GM23248 (cell line): ENCODE measurements around the gene FAM227A. TPM values are rescaled to one million over a fixed set of nuclear protein-coding genes. Genes with fewer than 3 reads are reported as not detected.

ENCODE experiments used
- DNase-seq: peaks from one replicate; pipeline ENCODE4 v3.0.0-alpha.2; 2015
- H2AFZ ChIP-seq: fragments of 200-600 bp; sonication (generic); 2 replicates; pipeline ENCODE4 v1.6.1; 2016; ENCODE audit warnings: antibody characterized with exemption
- H3F3A ChIP-seq: fragments of 200-600 bp; sonication (generic); 2 replicates; pipeline ENCODE4 v1.6.1; 2016; ENCODE audit warnings: mild to moderate bottlenecking, antibody characterized with exemption, mixed run types; ENCODE audit not compliant: insufficient read depth
- H3K27ac ChIP-seq: fragments of 200-600 bp; sonication (generic); 2 replicates; pipeline ENCODE4 v1.5.1; 2016; ENCODE audit warnings: mild to moderate bottlenecking
- H3K27me3 ChIP-seq: fragments of 200-600 bp; sonication (generic); replicated peaks from 2 replicates; pipeline ENCODE4 v1.6.1; 2016; ENCODE audit warnings: mild to moderate bottlenecking; ENCODE audit not compliant: insufficient read depth
- H3K36me3 ChIP-seq: fragments of 200-600 bp; sonication (generic); 2 replicates; pipeline ENCODE4 v1.6.1; 2016; ENCODE audit warnings: low read depth, mild to moderate bottlenecking
- H3K4me1 ChIP-seq: fragments of 200-600 bp; sonication (generic); 2 replicates; pipeline ENCODE4 v1.6.1; 2016; ENCODE audit warnings: mild to moderate bottlenecking; ENCODE audit not compliant: insufficient read depth
- H3K4me2 ChIP-seq: fragments of 200-600 bp; sonication (generic); one replicate; pipeline ENCODE4 v1.6.1; 2016; ENCODE audit warnings: mild to moderate bottlenecking; ENCODE audit not compliant: unreplicated experiment
- H3K4me3 ChIP-seq: fragments of 200-600 bp; sonication (generic); 2 replicates; pipeline ENCODE4 v1.5.1; 2016; ENCODE audit warnings: mild to moderate bottlenecking
- H3K79me2 ChIP-seq: fragments of 200-600 bp; sonication (generic); 2 replicates; pipeline ENCODE4 v1.6.1; 2016; ENCODE audit warnings: mild to moderate bottlenecking; ENCODE audit not compliant: insufficient read depth
- H3K9ac ChIP-seq: fragments of 200-600 bp; sonication (generic); 2 replicates; pipeline ENCODE4 v1.6.1; 2016; ENCODE audit warnings: mild to moderate bottlenecking
- H3K9me2 ChIP-seq: fragments of 200-600 bp; sonication (generic); 2 replicates; pipeline ENCODE4 v1.6.1; 2016; ENCODE audit warnings: mixed run types, mild to moderate bottlenecking, moderate library complexity; ENCODE audit not compliant: insufficient read depth
- H3K9me3 ChIP-seq: fragments of 200-600 bp; sonication (generic); one replicate; pipeline ENCODE4 v1.6.1; 2017; ENCODE audit warnings: low read depth
- H4K20me1 ChIP-seq: fragments of 200-600 bp; sonication (generic); 2 replicates; pipeline ENCODE4 v1.6.0; 2016; ENCODE audit not compliant: insufficient read depth
- EZH2 ChIP-seq: fragments of 200-600 bp; sonication (generic); IDR thresholded peaks from 2 replicates; pipeline ENCODE4 v1.6.1; 2018; ENCODE audit warnings: antibody characterized with exemption, mild to moderate bottlenecking; ENCODE audit not compliant: insufficient read depth, poor library complexity, severe bottlenecking
- EZH2phosphoT487 ChIP-seq: fragments of 200-600 bp; sonication (generic); IDR thresholded peaks from 2 replicates; pipeline ENCODE4 v1.6.1; 2018; ENCODE audit warnings: antibody characterized with exemption, moderate library complexity, mild to moderate bottlenecking, low read depth; ENCODE audit not compliant: insufficient read depth
- WGBS, 2 experiments: methylation state at CpG; one replicate each; pipeline ENCODE4 v1.1.6; 2015 to 2017; ENCODE audit warnings: low lambda C conversion rate in 2 of 2, low coverage in 1 of 2; ENCODE audit errors: missing lambda C conversion rate in 2 of 2; 5-methylcytosine and 5-hydroxymethylcytosine counted together
- in situ Hi-C: fragments of 300-500 bp; cut with MboI; formaldehyde crosslinking; loops from 2 replicates; pipeline ENCODE4 v1.15.0; 2020
- polyA plus RNA-seq: library from polyadenylated mRNA; unstranded; fragments of >200 nt; fragmentation: Nextera tagmentation; extraction: Ambion mirVana; gene quantifications from 2 replicates; pipeline ENCODE4 v1.2.1, GENCODE V29; 2016
- total RNA-seq: library from RNA; depleted of rRNA; stranded (reverse); fragments of >200 nt; shearing (Covaris generic); gene quantifications from 2 replicates; pipeline ENCODE4 v1.2.3, GENCODE V29; 2014

FAM227A gene
- total and polyA plus RNA-seq, 2 experiments from 2014 or later, result 0.93 to 2.1 TPM

GRCh38 chr22:38700789-38701628 lies 44.8 kb upstream of the FAM227A start, which contains the start of gene JOSD1:
Gene JOSD1 (minus strand): TSS chr22:38700943. CDS start chr22:38699987, 956 bp downstream.
- TF ChIP-seq EZH2phosphoT487 (no peak), EZH2 (no peak)
- H3K27me3 ChIP-seq, result no peaks in the 10 kb centered on the region
- H3K4me3 ChIP-seq, result peak within 1 kb of the TSS; percentile 87
- H3K9me3 ChIP-seq, result no peaks in the 10 kb centered on the region
- H3K9me2 ChIP-seq, result no peaks in the 10 kb centered on the region
- peak; percentile 96 for DNase-seq
- H3F3A ChIP-seq, result peaks cover 46% of the 10 kb centered on the region
- peak within 1 kb of the TSS; percentile 97 for H3K27ac ChIP-seq
- H2AFZ ChIP-seq, result peak within 1 kb of the TSS; percentile 72
- H3K4me1 ChIP-seq, result peaks cover 42% of the 10 kb centered on the region
- H3K36me3 ChIP-seq, result no peaks in the 10 kb centered on the region
- in situ Hi-C loops, result no loop called here
- H3K4me2 ChIP-seq, result peak within 1 kb of the TSS; percentile 95
- no peaks in the 10 kb centered on the region for H4K20me1 ChIP-seq
- 1% methylated on average over 65 to 84 of the region's 94 CpGs for WGBS, 2 experiments
- peak within 1 kb of the TSS; percentile 99 for H3K9ac ChIP-seq
- H3K79me2 ChIP-seq, result peaks cover 42% of the 10 kb centered on the region

GRCh38 chr22:38700270-38700788 lies 44.1 kb upstream of the FAM227A start:
- no peak for TF ChIP-seq EZH2
- TF ChIP-seq EZH2phosphoT487, result no peak
- Histone ChIP-seq H4K20me1 (no peaks in the 10 kb centered on the region), H3K9ac (peak overlapping the region; percentile 99), H3F3A (peaks cover 48% of the 10 kb centered on the region), H3K9me3 (no peaks in the 10 kb centered on the region), H2AFZ (peak overlapping the region; percentile 36), H3K27me3 (no peaks in the 10 kb centered on the region), H3K79me2 (peaks cover 47% of the 10 kb centered on the region), H3K9me2 (no peaks in the 10 kb centered on the region), H3K36me3 (no peaks in the 10 kb centered on the region), H3K4me1 (peaks cover 43% of the 10 kb centered on the region), H3K27ac (peak overlapping the region; percentile 97), H3K4me3 (peak overlapping the region; percentile 87), H3K4me2 (peak overlapping the region; percentile 95)
- peak; percentile 82 for DNase-seq
- in situ Hi-C loops, result no loop called here
- WGBS, 2 experiments, result 1 to 2% methylated on average over 33 to 54 of the region's 57 CpGs

- peak; percentile 83 for DNase-seq
- no peaks in the 10 kb centered on the region for H3K27me3 ChIP-seq
- H3K9me3 ChIP-seq, result no peaks in the 10 kb centered on the region
- 0 out of 2 replicates have a peak overlapping the region, but pooled peaks have one; percentile 36 for H2AFZ ChIP-seq
- peaks cover 53% of the 10 kb centered on the region for H3K79me2 ChIP-seq
- peak overlapping the region; percentile 95 for H3K4me2 ChIP-seq
- peaks cover 45% of the 10 kb centered on the region for H3F3A ChIP-seq
- no peaks in the 10 kb centered on the region for H4K20me1 ChIP-seq
- H3K4me1 ChIP-seq, result peaks cover 45% of the 10 kb centered on the region
- H3K27ac ChIP-seq, result peak overlapping the region; percentile 97
- no peaks in the 10 kb centered on the region for H3K9me2 ChIP-seq
- peak overlapping the region; percentile 87 for H3K4me3 ChIP-seq
- WGBS, 2 experiments, result 0 to 5% methylated on average over 6 of the region's 6 CpGs
- TF ChIP-seq EZH2phosphoT487 (no peak), EZH2 (no peak)
- in situ Hi-C loops, result no loop called here
- no peaks in the 10 kb centered on the region for H3K36me3 ChIP-seq
- peak overlapping the region; percentile 99 for H3K9ac ChIP-seq
These were observed 43.6 kb upstream of the FAM227A start for GRCh38 chr22:38699784-38700183.

GRCh38 chr22:38699143-38699542 lies 43.0 kb upstream of the FAM227A start:
- WGBS, 2 experiments, result 70 to 77% methylated on average over 5 of the region's 5 CpGs
- peaks cover 41% of the 10 kb centered on the region for H3K4me1 ChIP-seq
- H4K20me1 ChIP-seq, result no peaks in the 10 kb centered on the region
- peaks cover 2% of the 10 kb centered on the region; the same call in 1 of the 2 replicates for H3K36me3 ChIP-seq
- H3K4me2 ChIP-seq, result peak overlapping the region; percentile 95
- peak overlapping the region; percentile 99 for H3K9ac ChIP-seq
- H3K9me2 ChIP-seq, result no peaks in the 10 kb centered on the region
- H3K27ac ChIP-seq, result peak overlapping the region; percentile 97
- H3K79me2 ChIP-seq, result peaks cover 59% of the 10 kb centered on the region
- H3F3A ChIP-seq, result peaks cover 41% of the 10 kb centered on the region
- no peaks in the 10 kb centered on the region for H3K27me3 ChIP-seq
- no peaks in the 10 kb centered on the region for H3K9me3 ChIP-seq
- TF ChIP-seq EZH2 (no peak), EZH2phosphoT487 (no peak)
- peak overlapping the region; percentile 87 for H3K4me3 ChIP-seq
- H2AFZ ChIP-seq, result no peak overlapping the region
- peak; percentile 6 for DNase-seq
- in situ Hi-C loops, result no loop called here
